ENCODE results near the gene SOX18. TPM values are rescaled to one million over a fixed set of nuclear protein-coding genes. Genes with fewer than 3 reads are reported as not detected.
A peak's percentile ranks its signal among the peaks of the same experiment; 100 is the strongest.

SOX18 gene
- 0.37 TPM for polyA plus RNA-seq (2013)

DNA sequence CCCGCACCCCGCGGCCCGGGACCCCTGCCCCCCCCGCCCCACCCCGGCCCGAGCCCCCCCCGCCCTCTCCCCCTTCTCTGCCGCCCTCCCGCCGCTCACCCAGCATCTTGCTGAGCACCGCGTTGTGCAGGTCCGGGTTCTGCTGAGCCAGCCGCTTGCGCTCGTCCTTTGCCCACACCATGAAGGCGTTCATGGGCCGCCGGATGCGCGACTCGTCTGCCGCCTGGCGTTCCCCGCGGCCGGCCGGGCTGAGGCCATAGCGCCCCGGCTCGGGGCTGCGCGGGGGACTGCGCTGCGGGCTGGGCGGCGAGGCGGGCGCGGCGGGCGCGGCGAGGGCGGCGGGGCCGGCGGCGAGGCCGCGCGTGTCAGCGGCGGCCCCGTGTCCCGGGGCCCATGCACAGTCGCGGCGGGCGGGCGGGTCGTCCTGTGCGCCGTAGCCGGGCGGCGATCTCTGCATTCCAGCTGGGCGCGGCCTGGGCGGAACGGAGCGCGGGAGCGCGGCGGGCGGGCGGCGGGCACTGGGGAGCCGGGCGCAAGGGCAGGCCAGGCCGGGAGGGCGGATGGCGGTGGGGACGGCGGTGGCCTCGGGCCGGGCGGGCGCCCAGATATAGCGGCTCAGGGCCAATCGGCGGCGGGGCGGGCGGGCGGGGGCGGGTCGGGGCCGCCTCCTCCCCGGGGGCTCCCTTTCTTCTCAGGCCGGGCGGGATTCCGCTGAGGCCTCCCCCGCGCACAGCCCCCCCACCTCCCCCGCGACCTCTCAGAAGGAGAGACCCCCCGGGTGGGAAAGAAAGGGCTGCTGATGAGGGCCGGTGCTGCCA lies at the start of gene SOX18:
Gene SOX18 (minus strand): TSS at position 580 of the 818 bp plus-strand sequence. CDS start 123 bp downstream, at position 457.
- H3K9me3 ChIP-seq (ENCODE audit: control extremely low read depth in 1 of 5, control insufficient read depth in 4 of 5, insufficient read depth in 2 of 5, low read depth in 1 of 5, low read length in 4 of 5): no peaks in the 10 kb centered on the region
- under 1% methylated on average over 46 of the region's 111 CpGs for WGBS (ENCODE audit: insufficient coverage)
- peaks cover 0 to 4% (median 0%) of the 10 kb centered on the region in 4 experiments for H3K36me3 ChIP-seq (ENCODE audit: control insufficient read depth in 4 of 4, insufficient read depth in 4 of 4, low read length in 3 of 4)
- peaks cover 0 to 30% (median 0%) of the 10 kb centered on the region in 5 experiments for H3K27me3 ChIP-seq (replicated peaks in 2 of 5; ENCODE audit: control insufficient read depth in 4 of 5, insufficient read depth in 5 of 5, low read length in 4 of 5)
- H3K4me3 ChIP-seq (ENCODE audit: control insufficient read depth in 1 of 7, extremely low read depth in 1 of 7, insufficient read depth in 4 of 7, low read depth in 2 of 7, low read length in 6 of 7): peak within 1 kb of the TSS in 5 of 7 experiments; percentile 40 to 67 (median 51)
- peak within 1 kb of the TSS in 1 of 2 experiments; percentile 61 for H3K27ac ChIP-seq (ENCODE audit: insufficient read depth in 1 of 2, low read depth in 1 of 2, low read length in 2 of 2, poor library complexity in 1 of 2, severe bottlenecking in 2 of 2)
- DNase-seq: peak in 2 of 3 donors; percentile 50 to 56
- ChIA-PET CTCF (interaction anchor here (1.3 to 15.2 kb wide), 3 partner anchors 10 to 21 kb away, joined by 3 to 187 read pairs (median 37); partner anchors contain the start of gene C20orf204), POLR2A (interaction anchor here (0.6 kb wide), 1 partner anchor 10 kb away, joined by 3 read pairs; no protein-coding TSS in a partner anchor)
- peaks cover 0 to 88% (median 65%) of the 10 kb centered on the region in 4 experiments for H3K4me1 ChIP-seq (ENCODE audit: control extremely low read depth in 1 of 4, control insufficient read depth in 4 of 4, insufficient read depth in 4 of 4, low read length in 3 of 4)

DNA sequence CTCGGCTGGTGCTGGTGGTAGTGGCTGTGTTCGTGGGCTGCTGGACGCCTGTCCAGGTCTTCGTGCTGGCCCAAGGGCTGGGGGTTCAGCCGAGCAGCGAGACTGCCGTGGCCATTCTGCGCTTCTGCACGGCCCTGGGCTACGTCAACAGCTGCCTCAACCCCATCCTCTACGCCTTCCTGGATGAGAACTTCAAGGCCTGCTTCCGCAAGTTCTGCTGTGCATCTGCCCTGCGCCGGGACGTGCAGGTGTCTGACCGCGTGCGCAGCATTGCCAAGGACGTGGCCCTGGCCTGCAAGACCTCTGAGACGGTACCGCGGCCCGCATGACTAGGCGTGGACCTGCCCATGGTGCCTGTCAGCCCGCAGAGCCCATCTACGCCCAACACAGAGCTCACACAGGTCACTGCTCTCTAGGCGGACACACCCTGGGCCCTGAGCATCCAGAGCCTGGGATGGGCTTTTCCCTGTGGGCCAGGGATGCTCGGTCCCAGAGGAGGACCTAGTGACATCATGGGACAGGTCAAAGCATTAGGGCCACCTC lies 49.1 kb upstream of the SOX18 start:
- 98% methylated on average over 26 of the region's 28 CpGs for WGBS (ENCODE audit: insufficient coverage)
- no peak for DNase-seq
- H3K4me1 ChIP-seq (ENCODE audit: control extremely low read depth in 1 of 4, control insufficient read depth in 4 of 4, insufficient read depth in 4 of 4, low read length in 3 of 4): peaks cover 0 to 13% (median 11%) of the 10 kb centered on the region in 4 experiments
- peaks cover 2 to 43% (median 15%) of the 10 kb centered on the region in 4 experiments for H3K36me3 ChIP-seq (ENCODE audit: control insufficient read depth in 4 of 4, insufficient read depth in 4 of 4, low read length in 3 of 4)
- no peak overlapping the region for H3K27ac ChIP-seq (ENCODE audit: insufficient read depth in 1 of 2, low read depth in 1 of 2, low read length in 2 of 2, poor library complexity in 1 of 2, severe bottlenecking in 2 of 2)
- H3K4me3 ChIP-seq (ENCODE audit: control insufficient read depth in 1 of 7, extremely low read depth in 1 of 7, insufficient read depth in 4 of 7, low read depth in 2 of 7, low read length in 6 of 7): no peak overlapping the region
- CTCF ChIA-PET: interaction anchor here (1.3 to 4.9 kb wide), 5 partner anchors 11 to 46 kb away, joined by 4 to 28 read pairs (median 7); partner anchors contain the start of genes LKAAEAR1 and NPBWR2
- peaks cover 0 to 3% (median 0%) of the 10 kb centered on the region in 5 experiments for H3K27me3 ChIP-seq (replicated peaks in 2 of 5; ENCODE audit: control insufficient read depth in 4 of 5, insufficient read depth in 5 of 5, low read length in 4 of 5)
- H3K9me3 ChIP-seq (ENCODE audit: control extremely low read depth in 1 of 5, control insufficient read depth in 4 of 5, insufficient read depth in 2 of 5, low read depth in 1 of 5, low read length in 4 of 5): no peaks in the 10 kb centered on the region
- POLR2A ChIA-PET: no interaction called here

DNA sequence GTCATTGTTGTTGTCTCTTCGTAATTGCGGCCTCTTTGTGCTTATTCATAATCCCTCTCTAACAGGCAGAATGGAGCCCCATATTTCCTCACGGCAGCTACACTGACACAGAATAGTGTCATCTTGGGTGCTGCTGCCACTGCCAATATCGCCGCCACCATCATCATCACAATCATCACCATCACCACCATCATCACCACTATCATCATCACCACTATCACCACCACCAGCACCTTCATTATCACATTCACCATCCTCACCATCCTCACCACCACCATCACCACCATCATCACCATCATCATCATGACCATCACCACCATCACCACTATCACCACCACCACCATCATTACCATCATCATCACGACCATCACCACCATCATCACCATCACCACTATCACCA lies 47.1 kb upstream of the SOX18 start:
- POLR2A ChIA-PET: no interaction called here
- no peak overlapping the region for H3K27ac ChIP-seq (ENCODE audit: insufficient read depth in 1 of 2, low read depth in 1 of 2, low read length in 2 of 2, poor library complexity in 1 of 2, severe bottlenecking in 2 of 2)
- H3K36me3 ChIP-seq (ENCODE audit: control insufficient read depth in 4 of 4, insufficient read depth in 4 of 4, low read length in 3 of 4): peaks cover 2 to 43% (median 15%) of the 10 kb centered on the region in 4 experiments
- H3K27me3 ChIP-seq (replicated peaks in 2 of 5; ENCODE audit: control insufficient read depth in 4 of 5, insufficient read depth in 5 of 5, low read length in 4 of 5): no peaks in the 10 kb centered on the region
- H3K9me3 ChIP-seq (ENCODE audit: control extremely low read depth in 1 of 5, control insufficient read depth in 4 of 5, insufficient read depth in 2 of 5, low read depth in 1 of 5, low read length in 4 of 5): no peaks in the 10 kb centered on the region
- no peak overlapping the region for H3K4me3 ChIP-seq (ENCODE audit: control insufficient read depth in 1 of 7, extremely low read depth in 1 of 7, insufficient read depth in 4 of 7, low read depth in 2 of 7, low read length in 6 of 7)
- 93% methylated on average over 5 of the region's 6 CpGs for WGBS (ENCODE audit: insufficient coverage)
- DNase-seq: no peak
- peaks cover 0 to 4% (median 2%) of the 10 kb centered on the region in 4 experiments for H3K4me1 ChIP-seq (ENCODE audit: control extremely low read depth in 1 of 4, control insufficient read depth in 4 of 4, insufficient read depth in 4 of 4, low read length in 3 of 4)
- CTCF ChIA-PET: interaction anchor here (0.9 to 2.2 kb wide), 3 partner anchors 13 to 23 kb away, joined by 3 to 10 read pairs (median 4); partner anchors contain the start of gene LKAAEAR1

DNA sequence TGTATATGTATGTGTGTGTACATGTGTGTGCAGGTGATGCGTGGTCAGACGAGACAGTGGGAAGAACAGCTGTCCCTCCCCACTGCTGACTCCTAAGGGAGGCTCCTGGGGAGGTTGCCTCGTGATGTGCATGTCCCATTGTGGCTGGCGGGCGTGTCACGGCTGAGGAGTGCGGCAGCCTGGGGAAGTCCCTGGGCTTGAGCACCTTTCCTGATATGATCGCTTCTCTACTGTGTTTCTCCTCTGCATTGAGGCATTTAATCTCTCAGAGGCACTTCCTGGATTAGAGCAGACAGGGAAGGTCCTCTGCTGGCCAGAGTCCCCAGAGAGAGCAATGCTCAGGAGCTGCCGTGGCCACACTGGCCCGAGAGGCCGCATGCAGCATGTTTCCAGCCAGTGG lies 46.5 kb upstream of the SOX18 start:
- Histone ChIP-seq H3K4me3 (ENCODE audit: control insufficient read depth in 1 of 7, extremely low read depth in 1 of 7, insufficient read depth in 4 of 7, low read depth in 2 of 7, low read length in 6 of 7) (no peak overlapping the region), H3K36me3 (ENCODE audit: control insufficient read depth in 4 of 4, insufficient read depth in 4 of 4, low read length in 3 of 4) (peaks cover 2 to 43% (median 15%) of the 10 kb centered on the region in 4 experiments), H3K4me1 (ENCODE audit: control extremely low read depth in 1 of 4, control insufficient read depth in 4 of 4, insufficient read depth in 4 of 4, low read length in 3 of 4) (peaks cover 0 to 3% (median 0%) of the 10 kb centered on the region in 4 experiments), H3K27ac (ENCODE audit: insufficient read depth in 1 of 2, low read depth in 1 of 2, low read length in 2 of 2, poor library complexity in 1 of 2, severe bottlenecking in 2 of 2) (no peak overlapping the region), H3K9me3 (ENCODE audit: control extremely low read depth in 1 of 5, control insufficient read depth in 4 of 5, insufficient read depth in 2 of 5, low read depth in 1 of 5, low read length in 4 of 5) (no peaks in the 10 kb centered on the region), H3K27me3 (replicated peaks in 2 of 5; ENCODE audit: control insufficient read depth in 4 of 5, insufficient read depth in 5 of 5, low read length in 4 of 5) (no peaks in the 10 kb centered on the region)
- ChIA-PET CTCF (interaction anchor here (0.9 to 2.2 kb wide), 4 partner anchors 10 to 24 kb away, joined by 3 to 10 read pairs (median 4); partner anchors contain the start of gene LKAAEAR1), POLR2A (no interaction called here)
- 95% methylated on average over 9 of the region's 11 CpGs for WGBS (ENCODE audit: insufficient coverage)
- no peak for DNase-seq

DNA sequence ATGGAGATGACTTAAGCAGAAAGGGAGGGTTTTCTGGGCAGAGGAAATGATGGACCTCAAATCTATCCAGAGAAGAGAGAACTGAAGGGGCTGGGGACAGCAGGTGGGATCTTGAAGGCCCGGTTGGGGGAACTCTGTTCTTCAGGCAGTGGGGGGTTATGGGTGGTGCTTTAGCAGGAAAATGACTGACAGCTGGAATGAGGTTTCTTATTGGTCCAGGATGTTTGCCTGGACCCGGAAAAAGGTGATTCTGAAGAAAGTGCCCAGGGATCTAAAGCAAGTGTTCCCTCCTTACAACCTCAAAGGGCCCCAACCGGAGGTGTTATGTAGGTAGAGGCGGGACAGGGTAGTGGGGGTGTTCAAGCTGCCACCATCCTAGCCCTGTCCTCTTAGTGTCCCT lies 46.0 kb upstream of the SOX18 start:
- Histone ChIP-seq H3K9me3 (ENCODE audit: control extremely low read depth in 1 of 5, control insufficient read depth in 4 of 5, insufficient read depth in 2 of 5, low read depth in 1 of 5, low read length in 4 of 5) (no peaks in the 10 kb centered on the region), H3K27me3 (replicated peaks in 2 of 5; ENCODE audit: control insufficient read depth in 4 of 5, insufficient read depth in 5 of 5, low read length in 4 of 5) (no peaks in the 10 kb centered on the region), H3K27ac (ENCODE audit: insufficient read depth in 1 of 2, low read depth in 1 of 2, low read length in 2 of 2, poor library complexity in 1 of 2, severe bottlenecking in 2 of 2) (no peak overlapping the region), H3K36me3 (ENCODE audit: control insufficient read depth in 4 of 4, insufficient read depth in 4 of 4, low read length in 3 of 4) (peaks cover 2 to 42% (median 15%) of the 10 kb centered on the region in 4 experiments), H3K4me3 (ENCODE audit: control insufficient read depth in 1 of 7, extremely low read depth in 1 of 7, insufficient read depth in 4 of 7, low read depth in 2 of 7, low read length in 6 of 7) (no peak overlapping the region), H3K4me1 (ENCODE audit: control extremely low read depth in 1 of 4, control insufficient read depth in 4 of 4, insufficient read depth in 4 of 4, low read length in 3 of 4) (peaks cover 0 to 3% (median 0%) of the 10 kb centered on the region in 4 experiments)
- ChIA-PET CTCF (interaction anchor here (0.9 to 2.2 kb wide), 3 partner anchors 10 to 24 kb away, joined by 3 to 10 read pairs (median 3); no protein-coding TSS in a partner anchor), POLR2A (no interaction called here)
- no peak for DNase-seq
- 100% methylated on average over 2 of the region's 4 CpGs for WGBS (ENCODE audit: insufficient coverage)

DNA sequence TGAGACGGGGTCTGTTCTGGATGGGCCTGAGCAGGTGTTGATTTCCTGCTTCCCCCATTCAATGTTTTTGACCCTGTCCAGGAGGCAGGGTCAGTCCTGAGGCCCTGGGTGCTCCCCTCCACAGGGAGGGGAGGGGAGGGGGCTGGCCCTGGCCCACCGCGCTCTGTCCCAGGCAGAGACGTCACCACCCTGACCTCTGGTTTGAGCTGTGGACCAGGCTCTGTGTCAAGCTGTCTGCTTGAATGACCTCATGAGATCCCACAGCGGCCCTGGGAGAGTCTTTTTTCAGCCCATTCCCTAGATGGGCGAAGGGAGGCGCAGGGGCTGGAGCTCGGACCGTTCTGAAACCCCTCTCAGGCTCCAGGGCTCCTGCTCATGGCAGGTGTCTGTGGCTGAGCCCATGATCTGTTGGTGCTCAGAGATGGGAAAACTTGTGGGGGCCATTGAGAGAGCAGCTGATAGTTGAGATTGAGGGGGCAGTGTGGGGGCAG lies 43.6 kb upstream of the SOX18 start:
- Histone ChIP-seq H3K4me3 (ENCODE audit: control insufficient read depth in 1 of 7, extremely low read depth in 1 of 7, insufficient read depth in 4 of 7, low read depth in 2 of 7, low read length in 6 of 7) (no peak overlapping the region), H3K36me3 (ENCODE audit: control insufficient read depth in 4 of 4, insufficient read depth in 4 of 4, low read length in 3 of 4) (peaks cover 2 to 21% (median 7%) of the 10 kb centered on the region in 4 experiments), H3K27me3 (replicated peaks in 2 of 5; ENCODE audit: control insufficient read depth in 4 of 5, insufficient read depth in 5 of 5, low read length in 4 of 5) (no peaks in the 10 kb centered on the region), H3K27ac (ENCODE audit: insufficient read depth in 1 of 2, low read depth in 1 of 2, low read length in 2 of 2, poor library complexity in 1 of 2, severe bottlenecking in 2 of 2) (no peak overlapping the region), H3K9me3 (ENCODE audit: control extremely low read depth in 1 of 5, control insufficient read depth in 4 of 5, insufficient read depth in 2 of 5, low read depth in 1 of 5, low read length in 4 of 5) (peaks cover 0 to under 1% (median 0%) of the 10 kb centered on the region in 5 experiments), H3K4me1 (ENCODE audit: control extremely low read depth in 1 of 4, control insufficient read depth in 4 of 4, insufficient read depth in 4 of 4, low read length in 3 of 4) (peaks cover 0 to 3% (median 0%) of the 10 kb centered on the region in 4 experiments)
- WGBS (ENCODE audit: insufficient coverage): 88% methylated on average over 8 of the region's 9 CpGs
- POLR2A ChIA-PET: no interaction called here
- CTCF ChIA-PET: interaction anchor here (0.8 kb wide), 1 partner anchor 9 kb away, joined by 3 read pairs; the partner anchor contains the start of gene LKAAEAR1
- no peak for DNase-seq

Data from common myeloid progenitor, CD34-positive (primary cell).